Measurements from ENCODE around the gene FUCA2. TPM values are rescaled to one million over a fixed set of nuclear protein-coding genes. Genes with fewer than 3 reads are reported as not detected.

Gene FUCA2
- total and polyA plus RNA-seq, 2 of the 8 experiments (the other 6 are each of a cell fraction or from before 2014, with no cell fraction given), result 24.2 to 47.2 TPM

DNA sequence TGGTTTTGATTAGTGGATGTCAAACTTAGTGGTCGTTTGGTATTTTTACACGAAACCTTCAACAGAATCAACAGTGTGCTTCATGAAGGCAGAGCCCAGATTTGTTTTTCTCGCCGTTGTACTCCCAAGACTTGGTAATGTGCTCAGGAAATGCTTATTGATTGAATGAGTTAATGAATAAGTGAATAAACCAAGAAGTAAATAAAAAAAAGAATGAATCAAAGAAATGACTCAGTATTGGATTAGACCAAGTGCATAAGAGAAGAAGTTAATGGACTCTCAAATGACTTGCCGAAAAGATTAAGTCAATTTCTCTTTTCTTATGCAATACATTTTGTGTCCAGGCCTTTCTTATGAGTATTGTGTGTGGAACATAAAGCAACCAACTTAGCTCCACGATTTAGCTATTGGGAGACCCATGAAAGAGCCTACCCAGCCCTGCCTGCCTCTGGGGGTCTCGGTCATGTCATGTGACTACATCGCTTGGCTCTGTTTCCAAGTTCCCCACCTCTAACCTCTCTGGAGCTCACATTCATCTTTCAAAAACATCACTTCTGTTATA is 10.6 kb upstream of the FUCA2 start:
- Histone ChIP-seq H3K27ac (ENCODE audit: low read depth, low read length) (no peak overlapping the region), H2BK5ac (ENCODE audit: low read depth, low read length) (no peak overlapping the region), H3K14ac (ENCODE audit: insufficient read length) (no peak overlapping the region), H3K79me2 (ENCODE audit: control insufficient read depth in 1 of 2, insufficient read depth in 2 of 2, low read length in 2 of 2) (no peaks in the 10 kb centered on the region), H2BK20ac (ENCODE audit: low read length) (no peak overlapping the region), H3K4me2 (ENCODE audit: insufficient read depth in 1 of 2, low read depth in 2 of 2, low read length in 2 of 2) (no peak overlapping the region), H3K9me3 (ENCODE audit: insufficient read depth in 2 of 2, low read depth in 1 of 2, low read length in 1 of 2) (no peaks in the 10 kb centered on the region), H3K23me2 (ENCODE audit: low read depth, low read length) (no peaks in the 10 kb centered on the region), H3K18ac (ENCODE audit: extremely low read depth, low read length) (no peak overlapping the region), H4K91ac (replicated peaks; ENCODE audit: insufficient read length, low read length) (no peak overlapping the region), H3K4ac (replicated peaks; ENCODE audit: insufficient read length, low read depth, low read length) (no peak overlapping the region), H3K4me1 (replicated peaks in 1 of 4; ENCODE audit: control insufficient read depth in 3 of 4, insufficient read depth in 4 of 4, low read length in 3 of 4) (peaks cover 0 to 2% (median 0%) of the 10 kb centered on the region in 4 experiments; a peak in 2 of 7 replicates), H2BK12ac (ENCODE audit: low read depth, low read length) (no peak overlapping the region), H4K8ac (ENCODE audit: extremely low read depth, insufficient read depth, low read length) (no peak overlapping the region), H2AK5ac (ENCODE audit: low read depth, low read length) (no peak overlapping the region), H3K36me3 (ENCODE audit: control insufficient read depth in 2 of 4, insufficient read depth in 4 of 4, low read length in 3 of 4) (no peaks in the 10 kb centered on the region), H2BK120ac (replicated peaks; ENCODE audit: low read depth, low read length) (no peak overlapping the region), H3K56ac (replicated peaks; ENCODE audit: insufficient read length, low read depth, low read length) (no peak overlapping the region), H2AFZ (ENCODE audit: low read length) (no peak overlapping the region), H3K27me3 (replicated peaks in 1 of 4; ENCODE audit: control insufficient read depth in 3 of 4, extremely low read depth in 1 of 4, insufficient read depth in 3 of 4, low read length in 3 of 4) (no peaks in the 10 kb centered on the region; a peak in 2 of 7 replicates), H3K79me1 (ENCODE audit: low read depth, low read length) (no peaks in the 10 kb centered on the region), H3K9ac (replicated peaks in 1 of 4; ENCODE audit: extremely low read depth in 1 of 4, low read depth in 3 of 4, low read length in 3 of 4) (no peak overlapping the region), H3K4me3 (ENCODE audit: extremely low read depth in 1 of 4, insufficient read depth in 2 of 4, low read depth in 3 of 4, low read length in 4 of 4) (no peak overlapping the region), H4K5ac (ENCODE audit: insufficient read length, low read depth, low read length) (no peak overlapping the region), H3K23ac (ENCODE audit: insufficient read length) (no peak overlapping the region), H4K20me1 (replicated peaks in 1 of 2; ENCODE audit: control insufficient read depth in 1 of 2, insufficient read depth in 2 of 2, low read length in 2 of 2) (no peaks in the 10 kb centered on the region), H2BK15ac (ENCODE audit: low read length) (no peak overlapping the region)
- no peak for DNase-seq (ENCODE audit: low read depth in 1 of 2, low spot score in 2 of 2)
- CTCF ChIA-PET (ENCODE audit: partially characterized antibody), result interaction anchor here (3.8 kb wide), 1 partner anchor 10 kb away, joined by 20 read pairs; the partner anchor contains the start of gene FUCA2
- POLR2A ChIA-PET (ENCODE audit: partially characterized antibody), result interaction anchor here (1.4 to 2.9 kb wide), 2 partner anchors 10 to 11 kb away, joined by 3 to 10 read pairs; partner anchors contain the start of gene FUCA2
- WGBS, 2 experiments (ENCODE audit: extremely low coverage in 1 of 2, insufficient coverage in 1 of 2, insufficient read length in 1 of 2, insufficient replicate concordance in 2 of 2, low coverage in 1 of 2, low lambda C conversion rate in 2 of 2, missing lambda C conversion rate in 1 of 2), result 89% methylated on average over 8 of the region's 8 CpGs; no CpG with 5 or more reads in 1 of the 2 experiments
- no peak for FAIRE-seq
- TF ChIP-seq, protein P1, sequence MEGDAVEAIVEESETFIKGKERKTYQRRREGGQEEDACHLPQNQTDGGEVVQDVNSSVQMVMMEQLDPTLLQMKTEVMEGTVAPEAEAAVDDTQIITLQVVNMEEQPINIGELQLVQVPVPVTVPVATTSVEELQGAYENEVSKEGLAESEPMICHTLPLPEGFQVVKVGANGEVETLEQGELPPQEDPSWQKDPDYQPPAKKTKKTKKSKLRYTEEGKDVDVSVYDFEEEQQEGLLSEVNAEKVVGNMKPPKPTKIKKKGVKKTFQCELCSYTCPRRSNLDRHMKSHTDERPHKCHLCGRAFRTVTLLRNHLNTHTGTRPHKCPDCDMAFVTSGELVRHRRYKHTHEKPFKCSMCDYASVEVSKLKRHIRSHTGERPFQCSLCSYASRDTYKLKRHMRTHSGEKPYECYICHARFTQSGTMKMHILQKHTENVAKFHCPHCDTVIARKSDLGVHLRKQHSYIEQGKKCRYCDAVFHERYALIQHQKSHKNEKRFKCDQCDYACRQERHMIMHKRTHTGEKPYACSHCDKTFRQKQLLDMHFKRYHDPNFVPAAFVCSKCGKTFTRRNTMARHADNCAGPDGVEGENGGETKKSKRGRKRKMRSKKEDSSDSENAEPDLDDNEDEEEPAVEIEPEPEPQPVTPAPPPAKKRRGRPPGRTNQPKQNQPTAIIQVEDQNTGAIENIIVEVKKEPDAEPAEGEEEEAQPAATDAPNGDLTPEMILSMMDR (IDR thresholded peaks at IDR 0.05; ENCODE audit: control extremely low read depth in 1 of 3, insufficient read depth in 1 of 3, low read depth in 1 of 3, low read length in 3 of 3), result no peak
- TF ChIP-seq SIRT6 (IDR thresholded peaks at IDR 0.05; ENCODE audit: low read length) (no peak), EP300 (IDR thresholded peaks at IDR 0.05; ENCODE audit: borderline replicate concordance in 1 of 2, low read depth in 2 of 2, low read length in 2 of 2) (no peak), HDAC2 (IDR thresholded peaks at IDR 0.05; ENCODE audit: borderline replicate concordance in 1 of 2, low read depth in 2 of 2, low read length in 2 of 2) (no peak), CREB1 (IDR thresholded peaks at IDR 0.05) (no peak), RNF2 (IDR thresholded peaks at IDR 0.05; ENCODE audit: borderline replicate concordance, low read depth, low read length, missing control alignments, poor library complexity, severe bottlenecking) (no peak)
- TF ChIP-seq, protein P2, sequence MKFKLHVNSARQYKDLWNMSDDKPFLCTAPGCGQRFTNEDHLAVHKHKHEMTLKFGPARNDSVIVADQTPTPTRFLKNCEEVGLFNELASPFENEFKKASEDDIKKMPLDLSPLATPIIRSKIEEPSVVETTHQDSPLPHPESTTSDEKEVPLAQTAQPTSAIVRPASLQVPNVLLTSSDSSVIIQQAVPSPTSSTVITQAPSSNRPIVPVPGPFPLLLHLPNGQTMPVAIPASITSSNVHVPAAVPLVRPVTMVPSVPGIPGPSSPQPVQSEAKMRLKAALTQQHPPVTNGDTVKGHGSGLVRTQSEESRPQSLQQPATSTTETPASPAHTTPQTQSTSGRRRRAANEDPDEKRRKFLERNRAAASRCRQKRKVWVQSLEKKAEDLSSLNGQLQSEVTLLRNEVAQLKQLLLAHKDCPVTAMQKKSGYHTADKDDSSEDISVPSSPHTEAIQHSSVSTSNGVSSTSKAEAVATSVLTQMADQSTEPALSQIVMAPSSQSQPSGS (IDR thresholded peaks at IDR 0.05; ENCODE audit: low read length), result no peak

Measured in H1 (cell line).